NOMO-1 treated with DMSO at 0.1 percent for 48 hours (cell line): ENCODE measurements around the gene SEC61G.

Source experiments
- DNase-seq: peaks from one replicate; lab custom pipeline; 2025; ENCODE audit not compliant: unreplicated experiment; lab: John Stamatoyannopoulos, UW

Gene SEC61G

DNA sequence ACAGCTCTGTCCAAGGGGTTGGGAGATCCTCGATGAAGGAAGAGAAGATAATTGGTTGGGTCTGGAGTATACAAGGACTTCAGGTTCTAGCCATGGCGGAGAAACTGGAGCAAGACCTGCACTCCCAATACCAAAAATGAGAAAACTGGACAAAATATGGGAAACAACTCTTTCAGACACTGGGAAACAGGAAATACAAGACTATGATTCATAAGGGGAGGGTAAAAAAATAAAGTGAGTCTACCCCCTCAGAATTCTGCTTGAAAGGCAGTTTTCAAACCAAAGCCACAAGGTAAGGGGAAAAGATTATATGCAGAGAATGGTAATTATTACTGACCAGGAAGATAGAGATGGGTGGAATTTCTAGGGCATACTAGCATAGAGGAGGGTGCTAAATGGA lies 10.2 kb upstream of the SEC61G start:
- DNase-seq: no peak

DNA sequence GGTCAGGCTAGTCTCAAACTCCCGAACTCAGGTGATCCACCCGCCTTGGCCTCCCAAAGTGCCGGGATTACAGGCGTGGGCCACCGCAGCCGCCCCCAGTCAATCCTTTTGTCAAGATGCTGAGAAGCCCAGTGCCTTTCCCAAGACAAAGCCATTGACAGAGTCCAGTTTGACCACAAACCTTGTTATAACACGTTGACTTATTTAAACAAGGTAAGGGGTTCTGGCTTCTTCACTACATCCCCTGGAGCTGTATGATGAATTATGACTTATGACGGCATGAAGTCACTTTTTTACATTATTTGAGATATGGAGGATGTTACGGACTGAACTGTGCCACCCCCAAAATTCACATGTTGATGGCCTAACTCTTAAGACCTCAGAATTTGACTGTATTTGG lies 5.8 kb upstream of the SEC61G start:
- no peak for DNase-seq

DNA sequence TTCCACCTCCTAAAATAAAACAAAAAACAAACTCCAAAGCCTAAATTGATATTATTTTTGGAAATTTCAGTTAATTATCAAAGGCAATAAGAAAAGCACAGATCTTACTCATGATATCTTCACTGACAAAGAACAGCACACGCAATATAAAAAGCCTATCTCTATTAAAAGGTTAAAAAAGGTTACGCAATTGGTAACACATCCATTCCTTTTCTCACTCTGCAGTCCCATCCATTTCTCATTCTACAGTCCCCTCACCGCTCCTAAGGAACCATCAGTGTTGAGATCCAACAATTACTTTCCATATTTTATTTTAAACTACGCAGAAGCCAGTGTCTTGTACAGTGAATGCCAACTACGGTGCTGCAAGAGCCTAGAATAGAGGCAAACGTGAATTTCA lies 1.3 kb downstream of the SEC61G start:
- DNase-seq: no peak

DNA sequence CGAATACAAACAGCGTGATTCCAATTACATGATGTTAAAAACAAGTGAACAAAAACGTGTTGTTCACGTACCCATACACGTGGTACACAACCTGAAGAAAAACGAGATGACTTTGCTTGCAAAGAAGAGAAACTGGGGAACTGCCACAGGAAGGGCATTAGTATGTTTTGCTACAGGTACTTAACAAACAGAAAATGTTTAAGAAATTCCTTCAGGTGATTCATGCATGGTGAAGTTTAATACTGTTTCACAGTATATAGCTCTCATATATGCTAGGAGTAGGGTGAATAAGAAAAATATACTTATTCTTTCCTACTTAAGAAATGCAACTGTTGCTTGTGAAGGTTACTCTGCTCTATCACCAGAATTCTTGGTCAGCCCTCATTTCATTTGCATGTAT lies 9.8 kb downstream of the SEC61G start:
- no peak for DNase-seq

DNA sequence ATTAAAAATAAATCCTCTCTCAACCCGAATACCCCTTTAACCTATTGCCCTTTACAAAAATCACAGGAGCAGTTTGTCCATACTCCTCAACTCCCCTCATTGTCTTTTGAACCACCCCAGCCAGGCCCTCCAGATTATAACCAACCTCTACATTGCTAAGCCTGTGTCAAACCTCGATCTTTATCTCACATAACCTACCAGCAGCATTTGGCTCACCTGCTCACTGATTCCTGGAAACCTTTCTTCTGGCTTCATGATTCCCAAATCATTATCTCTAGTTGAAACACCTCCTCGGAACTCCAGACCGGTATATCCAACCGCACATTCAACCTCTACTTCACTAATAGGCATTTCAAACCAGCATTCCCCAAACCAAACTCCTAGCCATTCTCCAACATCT lies 11.8 kb downstream of the SEC61G start:
- no peak for DNase-seq

DNA sequence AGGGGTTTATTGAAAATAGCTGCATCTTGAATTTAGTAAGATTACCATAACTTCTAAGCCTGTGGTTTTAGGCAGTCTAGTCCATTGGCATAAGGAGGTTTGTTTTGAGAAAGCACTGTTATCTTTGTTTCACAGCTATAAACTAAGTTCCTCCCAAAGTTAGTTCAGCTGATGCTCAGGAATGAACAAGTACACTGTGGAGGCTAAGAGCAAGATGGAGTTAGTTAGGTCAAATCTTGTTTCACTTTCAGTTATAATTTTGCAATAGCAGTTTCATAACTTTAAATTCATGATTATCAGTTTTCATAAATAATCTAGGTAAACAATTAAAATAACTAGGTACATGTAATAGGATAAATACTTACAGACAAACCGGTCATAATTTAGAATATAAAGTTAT lies 15.4 kb downstream of the SEC61G start:
- DNase-seq: no peak

DNA sequence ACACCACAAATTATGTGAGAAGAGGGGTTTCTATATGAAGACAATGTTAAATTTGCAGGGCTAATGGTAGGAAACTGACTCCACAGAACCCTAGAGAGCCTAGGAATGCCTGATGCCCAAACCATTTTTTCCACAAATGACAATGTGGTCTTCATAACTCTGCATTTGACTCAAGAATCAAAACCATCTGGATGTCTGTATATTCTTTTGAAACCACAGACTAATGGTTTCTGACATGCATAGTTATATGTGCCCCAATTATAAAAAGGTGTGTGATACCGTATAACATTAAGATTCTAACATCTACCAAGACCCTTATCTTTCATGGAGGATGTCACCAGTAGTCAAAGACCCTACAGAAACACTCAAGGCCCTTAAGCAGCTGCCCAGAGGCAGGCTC lies 20.3 kb downstream of the SEC61G start:
- no peak for DNase-seq

DNA sequence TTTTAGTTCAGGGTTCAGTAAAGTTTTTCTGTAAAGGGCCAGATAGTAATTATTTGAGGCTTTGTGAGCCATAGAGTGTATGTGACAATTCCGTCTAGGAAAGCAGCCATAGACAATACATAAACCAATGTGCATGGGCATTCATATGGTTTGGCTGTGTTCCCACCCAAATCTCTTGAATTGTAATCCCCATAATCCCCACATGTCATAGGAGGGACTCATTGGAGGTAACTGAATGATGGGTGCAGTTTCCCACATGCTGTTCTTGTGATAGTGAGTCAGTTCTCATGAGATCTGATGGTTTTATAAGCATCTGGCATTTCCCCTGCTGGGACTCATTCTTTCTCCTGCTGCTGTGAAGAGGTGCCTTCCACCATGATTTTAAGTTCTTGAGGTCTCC lies 29.9 kb downstream of the SEC61G start:
- no peak for DNase-seq

DNA sequence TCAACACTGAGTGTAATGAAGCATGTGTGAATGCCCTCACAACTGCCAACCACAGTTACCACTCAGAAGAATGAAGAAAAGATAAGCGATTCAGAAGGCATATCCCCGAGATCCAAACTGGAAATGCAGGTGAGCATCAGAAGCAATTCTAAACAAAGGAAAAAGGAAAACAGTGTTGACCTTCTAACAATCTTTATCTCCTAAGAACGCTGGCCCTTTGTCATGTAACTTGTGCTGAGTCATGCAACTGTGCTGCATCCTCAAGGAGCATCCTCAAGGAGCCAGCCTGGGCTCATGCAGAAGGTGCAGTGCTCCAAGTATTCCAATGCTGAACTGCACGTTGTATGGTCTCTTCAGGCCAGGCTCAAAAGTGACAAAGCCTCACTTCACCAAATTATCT lies 30.6 kb downstream of the SEC61G start:
- DNase-seq: no peak

DNA sequence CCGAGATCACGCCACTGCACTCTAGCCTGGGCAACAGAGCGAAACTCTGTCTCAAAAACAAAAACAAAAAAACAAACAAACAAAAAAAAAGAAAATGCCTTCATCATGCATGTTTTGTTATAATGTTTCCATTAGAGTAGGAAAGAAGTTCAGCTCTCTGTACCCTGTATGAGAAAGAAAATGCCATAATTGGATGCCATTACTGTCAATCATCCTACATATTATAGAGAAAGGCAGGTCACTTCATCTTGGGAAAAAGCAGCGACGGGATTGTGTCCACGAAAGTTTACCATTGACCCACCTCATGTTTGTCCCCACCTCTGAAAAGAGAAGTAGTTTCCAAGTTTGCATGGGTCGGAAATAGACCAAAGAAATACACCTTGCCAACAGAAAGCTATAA lies 33.8 kb downstream of the SEC61G start:
- no peak for DNase-seq

DNA sequence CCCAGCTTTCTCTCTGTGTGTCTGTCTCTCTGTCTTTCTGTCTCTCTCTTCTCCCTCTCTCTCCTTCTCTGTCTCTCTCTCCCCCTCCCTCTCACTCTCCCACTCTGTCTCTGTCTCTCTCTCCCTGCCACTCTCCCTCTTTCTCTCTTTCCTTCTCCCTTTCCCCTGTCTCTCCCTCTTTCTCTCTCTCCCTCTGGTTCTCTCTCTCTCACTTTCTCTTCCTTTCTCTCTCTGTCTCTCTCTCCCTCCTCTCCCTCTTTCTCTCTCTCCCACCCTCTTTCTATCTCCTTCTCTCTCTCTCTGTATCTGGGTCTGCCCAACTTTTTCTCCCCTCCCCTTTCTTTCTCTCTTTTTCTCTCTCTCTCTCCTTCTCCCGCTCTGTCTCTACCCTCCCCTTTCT lies 36.5 kb downstream of the SEC61G start:
- DNase-seq: no peak

DNA sequence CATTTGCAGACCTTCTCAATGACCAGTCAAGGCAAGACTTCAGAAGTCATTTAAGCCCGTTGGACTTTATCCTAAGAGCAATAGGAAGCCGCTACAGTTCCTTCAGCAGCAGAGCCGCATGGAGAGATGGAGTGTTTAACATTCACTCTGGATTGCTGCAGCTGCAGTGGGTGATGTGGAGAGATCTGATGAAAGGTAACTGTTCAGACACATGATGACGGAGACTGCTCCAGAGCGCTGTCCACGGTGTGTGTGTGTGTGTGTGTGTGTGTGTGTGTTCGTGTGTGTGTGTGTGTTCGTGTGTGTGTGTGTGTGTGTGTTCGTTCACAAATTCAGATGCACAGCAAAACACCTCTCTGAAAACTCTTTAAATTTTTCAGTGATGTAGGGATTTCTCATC lies 37.0 kb downstream of the SEC61G start:
- no peak for DNase-seq

DNA sequence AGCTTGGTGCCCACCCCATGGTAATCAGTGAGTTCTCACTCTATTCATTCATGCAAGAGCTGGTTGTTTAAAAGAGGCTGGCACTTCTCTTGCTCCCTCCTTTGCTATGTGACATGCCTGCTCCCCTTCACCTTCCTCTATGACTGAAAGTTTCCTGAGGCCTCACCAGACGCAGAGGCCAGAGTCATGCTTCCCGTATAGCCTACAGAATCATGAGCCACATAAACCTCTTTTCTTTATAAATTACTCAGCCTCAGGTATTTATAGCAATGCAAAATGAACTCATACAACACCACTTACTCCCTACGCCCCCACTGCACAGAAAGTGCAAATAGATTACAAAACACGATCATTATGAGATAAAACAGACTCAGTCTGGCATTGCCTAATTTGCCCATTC lies 39.0 kb downstream of the SEC61G start:
- DNase-seq: no peak

DNA sequence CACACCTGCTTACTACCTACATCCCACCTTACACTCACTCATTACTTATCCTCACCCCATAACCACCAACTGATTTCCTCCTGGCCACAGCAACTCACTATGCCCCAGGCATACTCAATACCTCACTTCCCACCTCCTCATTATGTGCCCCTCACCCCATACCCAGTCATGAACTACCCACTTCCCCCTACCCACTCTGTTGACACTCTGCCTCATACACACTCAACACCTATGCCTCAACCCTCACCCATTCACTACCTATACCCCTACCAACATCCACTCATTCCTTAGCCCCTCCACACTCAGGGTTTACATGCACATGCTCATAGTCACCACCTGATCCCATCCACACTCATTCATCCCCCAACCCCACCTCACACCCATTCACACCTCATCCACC lies 39.6 kb downstream of the SEC61G start:
- DNase-seq: no peak

DNA sequence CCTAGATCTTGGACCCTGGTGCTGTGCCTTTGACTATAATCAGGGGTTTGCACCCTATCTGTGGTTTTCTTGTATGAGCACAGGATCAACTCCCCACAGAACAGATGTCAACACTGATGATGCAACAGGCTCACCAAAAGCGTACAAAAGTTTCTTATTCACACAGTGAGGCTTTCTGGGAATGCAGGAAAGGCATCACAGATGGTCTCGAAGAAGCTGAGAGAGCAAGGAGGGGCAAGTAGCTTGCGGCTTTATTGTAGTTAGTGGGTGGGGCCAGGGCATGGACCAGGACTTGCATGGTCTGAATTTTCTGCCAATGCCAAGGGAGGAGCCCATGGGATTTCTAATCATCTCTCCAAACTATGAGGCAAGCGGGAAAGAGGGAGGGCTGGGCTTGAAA lies 46.2 kb downstream of the SEC61G start:
- no peak for DNase-seq

DNA sequence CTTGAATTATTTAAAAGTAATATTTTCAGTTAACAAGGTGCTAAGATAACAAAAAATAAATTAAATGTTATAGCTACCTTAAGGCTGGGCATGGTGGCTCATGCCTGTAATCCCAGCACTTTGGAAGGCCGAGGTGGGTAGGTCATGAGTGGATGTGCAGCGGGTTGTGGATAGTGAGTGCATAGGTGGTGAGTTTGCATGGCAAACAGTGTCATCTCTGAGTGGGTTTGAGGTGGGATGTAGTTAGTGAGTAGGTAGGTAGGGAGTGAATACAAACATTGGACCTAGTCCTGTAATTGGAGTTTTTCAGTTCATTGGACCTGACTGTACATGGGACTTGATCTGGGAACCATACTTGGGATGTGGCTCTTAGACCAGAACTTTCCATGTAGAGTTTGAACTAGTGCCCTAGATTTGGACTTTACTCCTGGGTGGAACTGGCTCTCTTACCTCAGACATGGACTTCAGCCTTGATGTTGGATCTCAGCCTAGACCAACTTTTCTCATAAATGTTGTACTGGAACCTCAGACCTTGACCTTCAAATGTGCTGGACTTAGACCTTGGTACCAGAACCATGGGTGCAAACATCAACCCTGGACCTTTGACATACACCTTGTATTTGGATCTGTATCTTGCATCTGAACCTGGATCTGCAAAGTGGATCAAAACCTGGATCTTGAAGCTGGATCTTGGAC lies 47.0 kb downstream of the SEC61G start:
- DNase-seq: no peak

DNA sequence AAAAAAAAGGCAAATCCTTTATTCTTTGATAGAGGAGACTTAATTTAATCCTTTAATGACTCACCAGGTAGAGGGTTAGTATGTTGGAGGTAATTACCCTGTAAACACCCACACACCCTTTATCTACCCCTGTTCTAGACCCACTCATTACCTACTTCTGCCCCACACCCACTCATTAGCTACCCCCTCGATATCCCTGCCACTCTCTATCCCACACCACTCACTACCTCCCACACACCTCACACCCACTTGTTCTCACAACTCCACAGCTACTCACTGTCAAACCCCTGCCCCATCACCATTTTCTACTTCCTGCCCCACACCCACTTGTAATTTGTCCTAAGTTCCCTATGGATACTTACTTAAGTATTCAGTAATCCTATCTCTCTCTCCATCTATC lies 49.7 kb downstream of the SEC61G start:
- DNase-seq: no peak

DNA sequence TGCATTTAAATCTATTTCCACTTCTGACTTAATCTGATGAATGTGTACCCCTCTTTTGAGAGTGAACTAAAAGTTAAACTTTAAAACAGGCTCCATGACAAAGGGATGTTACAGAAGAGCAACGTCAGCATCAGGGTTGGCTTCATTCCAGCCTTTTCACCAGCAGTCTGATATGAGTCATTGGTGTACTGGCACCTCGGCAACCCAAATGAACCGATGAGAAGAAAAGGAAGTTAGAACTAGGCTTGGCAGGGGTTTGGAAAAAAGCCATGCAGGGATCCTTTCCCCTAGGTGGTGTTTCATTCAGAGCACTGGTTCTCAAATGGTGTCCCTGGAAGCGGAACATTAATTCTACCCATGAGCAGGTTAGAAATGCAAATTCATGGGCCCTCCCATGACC lies 53.6 kb downstream of the SEC61G start:
- DNase-seq: no peak

DNA sequence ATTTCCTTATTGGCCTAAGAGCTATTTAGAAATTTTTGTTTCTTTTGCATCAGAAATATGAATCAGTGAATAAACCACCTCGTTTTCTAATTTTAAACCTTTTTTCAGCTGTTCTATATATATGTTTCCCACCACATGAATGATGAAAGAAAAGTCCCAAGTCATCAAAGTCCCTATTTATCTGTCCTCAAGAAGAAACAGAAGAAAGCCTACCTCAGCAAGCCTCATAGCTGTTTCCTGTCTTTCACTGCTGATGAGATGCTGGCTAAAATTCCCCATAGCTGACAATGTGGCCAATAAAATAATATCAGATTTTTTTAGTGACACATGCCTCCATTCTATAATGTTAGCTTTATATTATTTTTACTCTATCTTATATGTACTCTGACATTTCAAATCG lies 54.2 kb downstream of the SEC61G start:
- no peak for DNase-seq
